ENCODE data around the gene ATP2C2.

Gene ATP2C2

GRCh38 chr16:84455031-84455430 lies 86.7 kb downstream of the ATP2C2 start:
- DNase-seq (ENCODE audit: extremely low spot score), result no peak
- ChIA-PET POLR2A (no interaction called here), CTCF (no interaction called here)
- TF ChIP-seq CTBP1 (IDR thresholded peaks at IDR 0.05; ENCODE audit: borderline replicate concordance) (no peak), SP1 (IDR thresholded peaks at IDR 0.05) (no peak), BHLHE40 (IDR thresholded peaks at IDR 0.05; ENCODE audit: borderline replicate concordance) (no peak), SUZ12 (IDR thresholded peaks at IDR 0.05) (no peak), ZNF384 (IDR thresholded peaks at IDR 0.05) (no peak), ARNT (IDR thresholded peaks at IDR 0.05) (no peak), FOXA1 (IDR thresholded peaks at IDR 0.05) (no peak), NFRKB (IDR thresholded peaks at IDR 0.05) (no peak), FOXM1 (IDR thresholded peaks at IDR 0.05; ENCODE audit: borderline replicate concordance) (no peak), PKNOX1 (IDR thresholded peaks at IDR 0.05) (no peak), LEF1 (IDR thresholded peaks at IDR 0.05; ENCODE audit: borderline replicate concordance) (no peak), TARDBP (IDR thresholded peaks at IDR 0.05) (no peak), HDGF (IDR thresholded peaks at IDR 0.05; ENCODE audit: borderline replicate concordance) (no peak), ELF4 (IDR thresholded peaks at IDR 0.05) (no peak), FOXK2 (IDR thresholded peaks at IDR 0.05) (no peak), L3MBTL2 (conservative IDR thresholded peaks at IDR 0.05) (no peak)

- no peak for TF ChIP-seq NFRKB (IDR thresholded peaks at IDR 0.05)
- TF ChIP-seq ZNF384 (IDR thresholded peaks at IDR 0.05), result no peak
- no peak for TF ChIP-seq ARNT (IDR thresholded peaks at IDR 0.05)
- TF ChIP-seq FOXM1 (IDR thresholded peaks at IDR 0.05; ENCODE audit: borderline replicate concordance), result no peak
- TF ChIP-seq ELF4 (IDR thresholded peaks at IDR 0.05), result no peak
- TF ChIP-seq FOXK2 (IDR thresholded peaks at IDR 0.05), result no peak
- TF ChIP-seq PKNOX1 (IDR thresholded peaks at IDR 0.05), result no peak
- TF ChIP-seq SUZ12 (IDR thresholded peaks at IDR 0.05), result no peak
- no peak for TF ChIP-seq FOXA1 (IDR thresholded peaks at IDR 0.05)
- TF ChIP-seq L3MBTL2 (conservative IDR thresholded peaks at IDR 0.05), result no peak
- no peak for TF ChIP-seq TARDBP (IDR thresholded peaks at IDR 0.05)
- TF ChIP-seq HDGF (IDR thresholded peaks at IDR 0.05; ENCODE audit: borderline replicate concordance), result no peak
- no peak for TF ChIP-seq BHLHE40 (IDR thresholded peaks at IDR 0.05; ENCODE audit: borderline replicate concordance)
- no peak for TF ChIP-seq SP1 (IDR thresholded peaks at IDR 0.05)
- no peak for TF ChIP-seq CTBP1 (IDR thresholded peaks at IDR 0.05; ENCODE audit: borderline replicate concordance)
- TF ChIP-seq LEF1 (IDR thresholded peaks at IDR 0.05; ENCODE audit: borderline replicate concordance), result no peak
- DNase-seq (ENCODE audit: extremely low spot score), result no peak
- ChIA-PET POLR2A (no interaction called here), CTCF (no interaction called here)
These were observed 90.5 kb downstream of the ATP2C2 start for GRCh38 chr16:84458606-84459532.

GRCh38 chr16:84459533-84459894 lies 91.2 kb downstream of the ATP2C2 start:
- DNase-seq (ENCODE audit: extremely low spot score), result no peak
- TF ChIP-seq FOXK2 (IDR thresholded peaks at IDR 0.05) (no peak), ZNF384 (IDR thresholded peaks at IDR 0.05) (no peak), NFRKB (IDR thresholded peaks at IDR 0.05) (no peak), TARDBP (IDR thresholded peaks at IDR 0.05) (no peak), L3MBTL2 (conservative IDR thresholded peaks at IDR 0.05) (no peak), CTBP1 (IDR thresholded peaks at IDR 0.05; ENCODE audit: borderline replicate concordance) (no peak), FOXM1 (IDR thresholded peaks at IDR 0.05; ENCODE audit: borderline replicate concordance) (no peak), LEF1 (IDR thresholded peaks at IDR 0.05; ENCODE audit: borderline replicate concordance) (no peak), BHLHE40 (IDR thresholded peaks at IDR 0.05; ENCODE audit: borderline replicate concordance) (no peak), HDGF (IDR thresholded peaks at IDR 0.05; ENCODE audit: borderline replicate concordance) (no peak), PKNOX1 (IDR thresholded peaks at IDR 0.05) (no peak), SP1 (IDR thresholded peaks at IDR 0.05) (no peak), ELF4 (IDR thresholded peaks at IDR 0.05) (no peak), FOXA1 (IDR thresholded peaks at IDR 0.05) (no peak), SUZ12 (IDR thresholded peaks at IDR 0.05) (no peak), ARNT (IDR thresholded peaks at IDR 0.05) (no peak)
- ChIA-PET CTCF (no interaction called here), POLR2A (no interaction called here)

GRCh38 chr16:84459941-84460405 lies 91.6 kb downstream of the ATP2C2 start:
- POLR2A ChIA-PET, result no interaction called here
- TF ChIP-seq SP1 (IDR thresholded peaks at IDR 0.05) (no peak), ARNT (IDR thresholded peaks at IDR 0.05) (no peak), ELF4 (IDR thresholded peaks at IDR 0.05) (no peak), FOXM1 (IDR thresholded peaks at IDR 0.05; ENCODE audit: borderline replicate concordance) (no peak), PKNOX1 (IDR thresholded peaks at IDR 0.05) (no peak), L3MBTL2 (conservative IDR thresholded peaks at IDR 0.05) (no peak), TARDBP (IDR thresholded peaks at IDR 0.05) (no peak), CTBP1 (IDR thresholded peaks at IDR 0.05; ENCODE audit: borderline replicate concordance) (no peak), SUZ12 (IDR thresholded peaks at IDR 0.05) (no peak), HDGF (IDR thresholded peaks at IDR 0.05; ENCODE audit: borderline replicate concordance) (no peak), ZNF384 (IDR thresholded peaks at IDR 0.05) (no peak), BHLHE40 (IDR thresholded peaks at IDR 0.05; ENCODE audit: borderline replicate concordance) (no peak), FOXK2 (IDR thresholded peaks at IDR 0.05) (no peak), LEF1 (IDR thresholded peaks at IDR 0.05; ENCODE audit: borderline replicate concordance) (no peak)
- DNase-seq (ENCODE audit: extremely low spot score), result no peak
- CTCF ChIA-PET, result no interaction called here
